ENCODE results near the gene NOP10. TPM values are rescaled to one million over a fixed set of nuclear protein-coding genes. Genes with fewer than 3 reads are reported as not detected.

Gene NOP10
- polyA plus RNA-seq, 1 donor from 2014 or later: 350 TPM

Other genes starting within 250 kb of the NOP10 start
- gene EMC7, start 241.3 kb downstream of the NOP10 start, polyA plus RNA-seq: 89.5 TPM
- 0.71 TPM for gene PGBD4, start 241.1 kb downstream of the NOP10 start, polyA plus RNA-seq
- 51.6 TPM for gene KATNBL1, start 133.0 kb downstream of the NOP10 start, polyA plus RNA-seq
- 156 TPM for gene EMC4, start 118.1 kb downstream of the NOP10 start, polyA plus RNA-seq
- gene SLC12A6, start 5.4 kb downstream of the NOP10 start, polyA plus RNA-seq: 8.7 TPM
- not detected for gene NUTM1, start 179 bp upstream of the NOP10 start, polyA plus RNA-seq
- 8.5 TPM for gene LPCAT4, start 24.1 kb upstream of the NOP10 start, polyA plus RNA-seq
- 2.8 TPM for gene GOLGA8A, start 94.7 kb upstream of the NOP10 start, polyA plus RNA-seq
- gene GOLGA8B, start 240.5 kb upstream of the NOP10 start, polyA plus RNA-seq: 7.6 TPM

Measured in IgD-negative memory B cell (primary cell).